NCI-H128 (cell line): Measurements from ENCODE around the gene ATF7.

Source experiments
- DNase-seq: peaks from one replicate; lab custom pipeline; 2025; ENCODE audit not compliant: unreplicated experiment; lab: John Stamatoyannopoulos, UW

The ATF7 gene

DNA sequence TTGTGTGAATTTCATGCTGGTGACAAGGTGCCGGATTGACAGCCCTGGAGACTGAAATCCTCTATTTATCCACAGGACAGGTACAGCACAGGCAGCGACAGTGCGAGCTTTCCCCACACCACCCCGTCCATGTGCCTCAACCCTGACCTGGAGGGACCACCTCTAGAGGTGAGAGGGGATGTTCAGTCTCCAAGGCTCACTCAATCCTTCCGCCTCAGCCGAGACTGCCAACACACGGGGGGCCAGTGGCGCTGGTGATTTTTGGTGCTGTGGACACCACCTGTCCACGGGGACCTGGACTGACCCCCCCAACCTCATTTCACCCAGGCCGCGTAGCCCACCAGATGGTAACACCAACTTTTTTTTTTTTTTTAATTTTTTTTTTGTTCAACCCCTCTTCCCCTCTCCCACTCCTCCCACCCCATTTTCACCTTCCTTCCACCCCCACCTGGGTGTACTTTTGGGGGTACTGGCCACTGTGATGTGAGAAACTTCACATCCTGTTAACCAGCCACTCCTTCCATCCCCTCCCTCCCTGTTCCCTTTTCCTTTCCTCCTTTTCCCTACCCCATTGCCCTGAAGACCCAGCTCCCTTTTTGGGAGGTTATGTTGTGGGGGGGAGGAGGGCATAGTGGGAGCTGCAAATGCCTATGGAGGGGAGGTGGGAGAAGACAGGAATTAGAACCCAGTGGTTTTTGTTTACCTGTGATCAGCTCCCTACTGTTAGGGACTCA lies 161.3 kb downstream of the ATF7 start:
- DNase-seq = no peak

DNA sequence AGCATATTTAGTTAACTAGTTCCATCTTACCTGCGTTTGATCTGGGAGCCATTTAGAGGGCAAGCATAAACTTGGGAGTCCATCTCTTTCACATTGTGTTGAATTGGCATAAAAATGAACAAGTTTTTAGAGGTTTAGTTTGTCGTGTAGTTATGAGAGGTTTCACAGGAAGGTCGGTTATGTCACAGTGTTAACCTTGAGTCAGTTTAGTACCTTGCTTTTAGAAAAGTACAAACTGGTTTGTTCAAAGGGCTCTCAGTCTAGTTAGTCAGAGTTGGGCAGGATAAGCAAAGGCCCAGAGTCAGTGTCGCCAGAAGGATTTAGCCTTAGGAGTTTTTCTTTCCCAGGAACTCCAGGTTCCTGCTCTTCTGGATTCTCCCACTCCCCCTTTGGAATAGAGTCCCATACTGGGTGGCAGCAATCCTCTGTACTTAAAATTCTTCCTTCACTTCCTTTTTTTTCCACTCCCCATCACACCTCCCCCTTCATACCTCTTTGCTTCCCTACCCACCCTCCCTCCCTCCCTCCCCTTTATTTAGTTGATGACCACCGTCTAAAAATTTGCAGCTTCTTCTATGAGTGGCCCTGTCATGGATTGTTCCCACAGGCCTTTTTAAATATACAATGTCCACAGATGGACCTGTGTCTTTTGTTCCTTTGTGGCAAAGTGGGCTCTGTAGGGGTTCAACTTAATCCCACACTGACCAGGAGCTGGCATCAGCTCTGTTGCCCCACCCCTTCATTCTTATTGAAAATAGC lies 162.2 kb downstream of the ATF7 start:
- DNase-seq = no peak

DNA sequence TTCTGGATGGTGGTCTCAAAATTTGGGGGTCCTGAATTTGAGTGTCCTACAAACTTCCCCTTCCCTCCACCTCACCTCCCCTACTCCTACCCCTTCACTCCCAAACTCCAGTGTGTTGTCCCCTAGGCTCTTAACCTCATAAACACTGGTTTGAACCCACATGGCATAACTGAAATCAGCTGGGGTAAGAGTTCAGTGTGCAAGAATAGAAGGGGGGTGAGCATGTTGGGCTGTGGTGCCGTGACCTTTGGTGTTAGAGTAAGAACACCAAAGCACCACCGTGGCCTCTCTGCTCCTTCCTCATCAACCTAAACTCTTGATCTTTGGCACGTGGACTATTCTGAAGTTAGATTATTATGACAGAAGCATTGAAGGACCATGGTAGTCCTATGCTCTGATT lies 163.2 kb downstream of the ATF7 start:
- no peak for DNase-seq

DNA sequence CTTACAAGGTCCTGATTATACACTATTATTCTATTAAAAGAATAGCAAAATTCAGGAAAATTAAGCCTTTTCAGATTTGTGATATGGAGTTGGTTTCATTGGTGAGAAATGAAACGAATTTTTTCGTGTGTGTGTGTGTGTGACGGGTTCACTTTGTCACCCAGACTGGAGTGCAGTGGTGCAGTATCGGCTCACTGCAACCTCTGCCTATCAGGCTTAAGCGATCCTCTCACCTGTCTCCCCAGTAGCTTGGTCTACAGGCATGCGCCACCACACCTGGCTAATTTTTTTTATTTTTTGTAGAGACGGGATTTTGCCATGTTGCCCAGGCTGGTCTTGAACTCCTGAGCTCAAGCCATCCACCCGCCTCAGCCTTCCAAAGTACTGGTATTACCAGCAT lies 164.6 kb downstream of the ATF7 start:
- no peak for DNase-seq

DNA sequence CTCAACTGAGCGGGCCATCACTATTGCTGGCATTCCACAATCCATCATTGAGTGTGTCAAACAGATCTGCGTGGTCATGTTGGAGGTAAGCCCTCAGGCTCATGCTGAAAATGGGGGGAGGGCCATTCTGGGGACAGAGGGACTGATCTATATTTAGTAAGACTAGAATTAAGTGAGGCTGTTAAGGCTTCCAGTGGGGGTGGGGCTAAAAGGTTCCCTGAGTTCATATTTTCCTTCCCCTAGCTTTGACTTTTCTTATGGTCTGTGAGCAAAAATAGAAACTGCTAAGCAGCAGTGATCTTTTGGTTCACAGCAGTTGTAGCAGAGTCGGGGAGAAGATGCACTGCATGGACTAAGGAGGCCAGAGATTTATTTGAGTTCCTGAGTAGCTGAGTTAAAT lies 165.1 kb downstream of the ATF7 start:
- no peak for DNase-seq

DNA sequence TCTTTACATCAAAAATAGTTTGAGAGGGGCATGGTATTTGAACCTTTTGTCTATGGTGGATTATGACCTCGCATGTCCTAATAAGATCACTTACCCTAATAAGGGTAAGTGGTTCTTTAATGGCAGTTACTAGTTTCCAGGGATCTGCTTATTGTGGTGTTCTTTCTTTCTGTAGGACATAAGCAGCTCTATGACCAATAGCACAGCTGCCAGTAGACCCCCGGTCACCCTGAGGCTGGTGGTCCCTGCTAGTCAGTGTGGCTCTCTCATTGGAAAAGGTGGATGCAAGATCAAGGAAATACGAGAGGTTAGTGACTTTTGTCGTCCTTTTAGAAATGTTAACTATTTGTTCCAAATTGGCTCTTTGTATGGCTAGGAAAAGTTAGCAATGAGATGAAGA lies 167.1 kb downstream of the ATF7 start:
- DNase-seq = no peak
